ENCODE results near the gene DPM3.

Gene DPM3

GRCh38 chr1:155185783-155186066 is 45.4 kb upstream of the DPM3 start:
- no peak for TF ChIP-seq CTCF (IDR thresholded peaks at IDR 0.05; ENCODE audit: insufficient read depth, low read length)
- TF ChIP-seq POLR2AphosphoS5 (IDR thresholded peaks at IDR 0.05; ENCODE audit: low read depth): no peak
- no peak for TF ChIP-seq REST (IDR thresholded peaks at IDR 0.05; ENCODE audit: insufficient replicate concordance, low read depth)
- no peak for TF ChIP-seq GABPA (IDR thresholded peaks at IDR 0.05; ENCODE audit: low read depth)
- TF ChIP-seq SPI1 (IDR thresholded peaks at IDR 0.05; ENCODE audit: borderline replicate concordance, low read depth): no peak
- Histone ChIP-seq H3K4me3 (replicated peaks; ENCODE audit: insufficient read depth, low read length) (no peak overlapping the region), H3K27ac (replicated peaks) (no peak overlapping the region), H3K27me3 (ENCODE audit: insufficient read depth, poor library complexity, severe bottlenecking) (no peaks in the 10 kb centered on the region)
- DNase-seq (ENCODE audit: low read depth in 1 of 2, low spot score in 1 of 2): no peak

GRCh38 chr1:155184835-155185782 is 44.8 kb upstream of the DPM3 start:
- Histone ChIP-seq H3K27ac (replicated peaks) (no peak overlapping the region), H3K27me3 (ENCODE audit: insufficient read depth, poor library complexity, severe bottlenecking) (no peaks in the 10 kb centered on the region), H3K4me3 (replicated peaks; ENCODE audit: insufficient read depth, low read length) (no peak overlapping the region)
- TF ChIP-seq REST (IDR thresholded peaks at IDR 0.05; ENCODE audit: insufficient replicate concordance, low read depth) (no peak), CTCF (IDR thresholded peaks at IDR 0.05; ENCODE audit: insufficient read depth, low read length) (no peak), GABPA (IDR thresholded peaks at IDR 0.05; ENCODE audit: low read depth) (no peak), POLR2AphosphoS5 (IDR thresholded peaks at IDR 0.05; ENCODE audit: low read depth) (no peak), SPI1 (IDR thresholded peaks at IDR 0.05; ENCODE audit: borderline replicate concordance, low read depth) (no peak)
- DNase-seq (ENCODE audit: low read depth in 1 of 2, low spot score in 1 of 2): peak in 1 of 2 experiments; percentile 72

GRCh38 chr1:155184351-155184811 is 44.0 kb upstream of the DPM3 start:
- DNase-seq (ENCODE audit: low read depth in 1 of 2, low spot score in 1 of 2): no peak
- Histone ChIP-seq H3K27ac (replicated peaks) (no peak overlapping the region), H3K4me3 (replicated peaks; ENCODE audit: insufficient read depth, low read length) (no peak overlapping the region), H3K27me3 (ENCODE audit: insufficient read depth, poor library complexity, severe bottlenecking) (no peaks in the 10 kb centered on the region)
- TF ChIP-seq SPI1 (IDR thresholded peaks at IDR 0.05; ENCODE audit: borderline replicate concordance, low read depth) (no peak), CTCF (IDR thresholded peaks at IDR 0.05; ENCODE audit: insufficient read depth, low read length) (no peak), REST (IDR thresholded peaks at IDR 0.05; ENCODE audit: insufficient replicate concordance, low read depth) (no peak)
